Thoracic aorta (tissue), 2 donors: Measurements from ENCODE around the gene ABCB11. TPM values are rescaled to one million over a fixed set of nuclear protein-coding genes. Genes with fewer than 3 reads are reported as not detected.

ENCODE experiments used
- ATAC-seq: fragments of 150-250 bp; one replicate; pipeline ENCODE4 v1.8.0; 2017; ENCODE audit warnings: low read depth; ENCODE audit not compliant: insufficient number of reproducible peaks, low FRiP score
- DNase-seq: peaks from one replicate; pipeline ENCODE4 v3.0.0-alpha.2; 2020; ENCODE audit warnings: low spot score
- H3K27ac ChIP-seq, 2 donors: fragments of 200-600 bp; sonication (generic); 1 replicate in 1 of 2; 2 replicates in 1 of 2; pipeline ENCODE4 v1.5.1; 2016; ENCODE audit warnings: mild to moderate bottlenecking in 2 of 2, moderate library complexity in 2 of 2
- H3K27me3 ChIP-seq: fragments of 200-600 bp; sonication (generic); replicated peaks from 2 replicates; pipeline ENCODE4 v1.6.0; 2016; ENCODE audit warnings: mild to moderate bottlenecking; ENCODE audit not compliant: insufficient read depth
- H3K36me3 ChIP-seq: fragments of 200-600 bp; sonication (generic); one replicate; pipeline ENCODE4 v1.5.1; 2016
- H3K4me1 ChIP-seq, 2 donors: fragments of 200-600 bp; sonication (generic); 1 replicate in 1 of 2; 2 replicates in 1 of 2; pipeline versions ENCODE4 v1.5.1 to v1.6.0; 2016; ENCODE audit warnings: low read depth in 2 of 2, mild to moderate bottlenecking in 1 of 2; ENCODE audit not compliant: control insufficient read depth in 1 of 2
- H3K4me3 ChIP-seq: fragments of 200-600 bp; sonication (generic); 2 replicates; pipeline ENCODE4 v1.5.1; 2016; ENCODE audit warnings: mild to moderate bottlenecking
- H3K9me3 ChIP-seq: fragments of 200-600 bp; sonication (generic); 2 replicates; pipeline ENCODE4 v1.5.1; 2016
- total RNA-seq, 2 donors: library from RNA; depleted of rRNA; stranded (reverse); fragments of >200 nt; gene quantifications; one replicate each; pipeline versions ENCODE4 v1.1.0 to v1.2.3, GENCODE V29; 2016
- TF ChIP-seq, protein P1 (sequence below): fragments of 200-600 bp; sonication (generic); IDR thresholded peaks from one replicate; pipeline ENCODE4 v1.5.1; 2019; ENCODE audit warnings: antibody characterized with exemption

ABCB11 gene
- total RNA-seq, 2 donors from 2014 or later = not detected

GRCh38 chr2:168974428-168974827, 56.7 kb downstream of the ABCB11 start:
- H3K9me3 ChIP-seq = no peaks in the 10 kb centered on the region
- no peak for ATAC-seq

DNA sequence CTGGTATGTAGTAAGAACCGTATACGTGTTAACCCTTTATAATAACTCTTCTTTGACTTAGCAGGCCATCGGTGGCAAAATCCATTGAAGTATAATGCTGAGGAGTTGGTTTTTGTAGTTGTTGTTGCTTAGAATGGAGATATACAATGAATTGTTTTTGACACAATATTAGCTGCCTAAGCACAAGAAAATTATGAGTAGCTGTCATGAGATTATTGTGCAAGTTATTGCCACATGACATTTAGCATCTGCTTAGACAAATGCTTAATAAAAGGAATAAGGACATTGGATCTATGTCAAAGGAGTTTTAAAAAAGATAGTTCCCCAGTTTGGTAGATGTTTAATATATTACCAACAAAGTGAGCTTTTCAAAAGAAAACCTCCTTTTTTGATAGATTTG, 59.9 kb downstream of the ABCB11 start:
- H3K27ac ChIP-seq = no peak overlapping the region
- no peak for ATAC-seq
- TF ChIP-seq, protein P1, sequence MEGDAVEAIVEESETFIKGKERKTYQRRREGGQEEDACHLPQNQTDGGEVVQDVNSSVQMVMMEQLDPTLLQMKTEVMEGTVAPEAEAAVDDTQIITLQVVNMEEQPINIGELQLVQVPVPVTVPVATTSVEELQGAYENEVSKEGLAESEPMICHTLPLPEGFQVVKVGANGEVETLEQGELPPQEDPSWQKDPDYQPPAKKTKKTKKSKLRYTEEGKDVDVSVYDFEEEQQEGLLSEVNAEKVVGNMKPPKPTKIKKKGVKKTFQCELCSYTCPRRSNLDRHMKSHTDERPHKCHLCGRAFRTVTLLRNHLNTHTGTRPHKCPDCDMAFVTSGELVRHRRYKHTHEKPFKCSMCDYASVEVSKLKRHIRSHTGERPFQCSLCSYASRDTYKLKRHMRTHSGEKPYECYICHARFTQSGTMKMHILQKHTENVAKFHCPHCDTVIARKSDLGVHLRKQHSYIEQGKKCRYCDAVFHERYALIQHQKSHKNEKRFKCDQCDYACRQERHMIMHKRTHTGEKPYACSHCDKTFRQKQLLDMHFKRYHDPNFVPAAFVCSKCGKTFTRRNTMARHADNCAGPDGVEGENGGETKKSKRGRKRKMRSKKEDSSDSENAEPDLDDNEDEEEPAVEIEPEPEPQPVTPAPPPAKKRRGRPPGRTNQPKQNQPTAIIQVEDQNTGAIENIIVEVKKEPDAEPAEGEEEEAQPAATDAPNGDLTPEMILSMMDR = no peak

More at GRCh38 chr2:168974428-168974827, 56.7 kb downstream of the ABCB11 start:
- TF ChIP-seq, protein P1 = no peak
- no peak for DNase-seq
- Histone ChIP-seq H3K4me1 (no peaks in the 10 kb centered on the region), H3K36me3 (no peaks in the 10 kb centered on the region), H3K4me3 (no peak overlapping the region), H3K27me3 (no peaks in the 10 kb centered on the region), H3K27ac (no peak overlapping the region)

DNA sequence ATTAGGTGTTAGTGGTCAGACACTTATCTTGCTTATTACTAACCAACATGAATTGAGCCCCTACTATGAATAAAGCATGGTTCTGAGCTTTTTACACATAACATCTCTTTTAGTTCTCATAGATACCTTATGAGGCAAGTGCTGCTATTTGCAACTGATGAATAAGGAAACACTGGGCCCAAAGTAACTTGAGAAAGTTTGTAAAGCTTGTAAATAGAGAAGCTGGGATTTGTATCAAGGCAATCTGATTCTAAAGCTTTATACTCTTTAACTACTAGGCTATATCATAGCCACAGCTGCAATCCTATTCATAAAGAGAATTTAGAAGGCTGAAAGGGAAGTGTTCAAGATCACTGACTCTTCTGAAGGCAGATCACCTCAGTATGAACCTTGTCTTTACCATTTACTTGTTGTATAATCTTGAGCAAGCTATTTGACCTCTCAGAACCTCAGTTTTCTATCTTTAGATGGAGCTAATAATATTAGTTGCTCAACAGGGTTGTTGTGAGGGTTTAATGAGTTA, 60.4 kb downstream of the ABCB11 start:
- H3K4me1 ChIP-seq = no peaks in the 10 kb centered on the region
- ATAC-seq = no peak
- DNase-seq = no peak
- no peaks in the 10 kb centered on the region for H3K36me3 ChIP-seq
- H3K27me3 ChIP-seq = no peaks in the 10 kb centered on the region
- no peak overlapping the region for H3K4me3 ChIP-seq
- no peaks in the 10 kb centered on the region for H3K9me3 ChIP-seq
- no peak overlapping the region for H3K27ac ChIP-seq
- TF ChIP-seq, protein P1 = no peak

More for the DNA sequence above, 59.9 kb downstream of the ABCB11 start:
- H3K36me3 ChIP-seq = no peaks in the 10 kb centered on the region
- no peaks in the 10 kb centered on the region for H3K9me3 ChIP-seq
- DNase-seq = no peak
- no peaks in the 10 kb centered on the region for H3K4me1 ChIP-seq
- H3K27me3 ChIP-seq = no peaks in the 10 kb centered on the region
- H3K4me3 ChIP-seq = no peak overlapping the region

DNA sequence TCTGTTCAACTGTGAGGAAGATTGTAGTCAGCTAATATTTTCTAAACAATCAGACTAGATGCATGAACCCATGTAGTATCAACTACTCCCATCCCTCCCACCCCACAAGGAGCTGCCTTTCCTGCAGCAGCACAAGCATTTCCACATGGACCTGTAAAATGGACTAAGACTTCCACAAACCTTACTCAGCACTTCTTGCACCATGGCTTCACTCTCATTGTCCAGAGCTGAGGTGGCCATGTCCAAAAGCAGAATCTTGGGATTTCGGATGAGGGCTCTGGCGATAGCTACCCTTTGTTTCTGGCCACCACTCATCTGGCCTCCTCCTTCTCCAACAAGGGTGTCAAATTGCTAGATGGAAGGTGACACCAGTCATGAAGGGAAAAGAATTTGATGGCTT, 61.3 kb downstream of the ABCB11 start:
- Histone ChIP-seq H3K36me3 (no peaks in the 10 kb centered on the region), H3K4me3 (no peak overlapping the region), H3K9me3 (no peaks in the 10 kb centered on the region), H3K27me3 (no peaks in the 10 kb centered on the region), H3K4me1 (no peaks in the 10 kb centered on the region), H3K27ac (no peak overlapping the region)
- no peak for DNase-seq
- no peak for ATAC-seq
- TF ChIP-seq, protein P1 = no peak

GRCh38 chr2:168968342-168968741, 62.8 kb downstream of the ABCB11 start:
- Histone ChIP-seq H3K4me3 (no peak overlapping the region), H3K27ac (no peak overlapping the region), H3K36me3 (no peaks in the 10 kb centered on the region), H3K27me3 (no peaks in the 10 kb centered on the region), H3K9me3 (no peaks in the 10 kb centered on the region), H3K4me1 (no peaks in the 10 kb centered on the region)
- TF ChIP-seq, protein P1 = no peak
- ATAC-seq (no peak), DNase-seq (no peak)
